ENCODE measurements around the gene IFIT2.

GRCh38 chr10:89256962-89257361 lies 44.9 kb upstream of the IFIT2 start:
- TF ChIP-seq CTCF (IDR thresholded peaks at IDR 0.05) (no peak), POLR2A (IDR thresholded peaks at IDR 0.05) (no peak)
